ENCODE results near the gene CHCHD6. TPM values are rescaled to one million over a fixed set of nuclear protein-coding genes. Genes with fewer than 3 reads are reported as not detected.

CHCHD6 gene
- total and polyA plus RNA-seq, 8 donors = 5.0 to 10.9 (median 6.0) TPM

GRCh38 chr3:126995254-126995780, 291.3 kb downstream of the CHCHD6 start:
- Histone ChIP-seq H3K4me3 (no peak overlapping the region), H3K9me3 (no peaks in the 10 kb centered on the region), H3K36me3 (no peaks in the 10 kb centered on the region), H3K4me1 (no peaks in the 10 kb centered on the region), H3K27ac (no peak overlapping the region), H3K27me3 (no peaks in the 10 kb centered on the region)
- FAIRE-seq (no peak), DNase-seq (no peak), ATAC-seq (no peak)
- intact Hi-C loops (cut with DNase I) = no loop called here
- 63 to 82% methylated on average over 12 of the region's 12 CpGs for WGBS, 2 donors
- TF ChIP-seq CTCF (IDR thresholded peaks at IDR 0.05) = no peak

- Histone ChIP-seq H3K4me1 (no peaks in the 10 kb centered on the region), H3K27me3 (no peaks in the 10 kb centered on the region), H3K27ac (no peak overlapping the region), H3K36me3 (no peaks in the 10 kb centered on the region), H3K4me3 (no peak overlapping the region), H3K9me3 (no peaks in the 10 kb centered on the region)
- WGBS, 2 donors = 93 to 95% methylated on average over 11 of the region's 11 CpGs
- intact Hi-C loops (cut with DNase I) = no loop called here
- no peak for ATAC-seq
- no peak for FAIRE-seq
- no peak for TF ChIP-seq CTCF (IDR thresholded peaks at IDR 0.05)
- no peak for DNase-seq
These were observed 292.0 kb downstream of the CHCHD6 start for GRCh38 chr3:126995926-126996512.

GRCh38 chr3:126996905-126997304, 292.9 kb downstream of the CHCHD6 start:
- 94 to 97% methylated on average over 7 of the region's 7 CpGs for WGBS, 2 donors
- no peak overlapping the region for H3K4me3 ChIP-seq
- H3K36me3 ChIP-seq = no peaks in the 10 kb centered on the region
- TF ChIP-seq CTCF (IDR thresholded peaks at IDR 0.05) = no peak
- H3K27me3 ChIP-seq = no peaks in the 10 kb centered on the region
- intact Hi-C loops (cut with DNase I) = no loop called here
- DNase-seq (no peak), FAIRE-seq (no peak), ATAC-seq (no peak)
- H3K9me3 ChIP-seq = no peaks in the 10 kb centered on the region
- H3K4me1 ChIP-seq = no peaks in the 10 kb centered on the region
- H3K27ac ChIP-seq = no peak overlapping the region

- Histone ChIP-seq H3K9me3 (no peaks in the 10 kb centered on the region), H3K4me3 (no peak overlapping the region), H3K4me1 (no peaks in the 10 kb centered on the region), H3K36me3 (no peaks in the 10 kb centered on the region), H3K27ac (no peak overlapping the region), H3K27me3 (no peaks in the 10 kb centered on the region)
- DNase-seq (no peak), ATAC-seq (no peak), FAIRE-seq (no peak)
- 73 to 84% methylated on average over 19 of the region's 19 CpGs for WGBS, 2 donors
- intact Hi-C loops (cut with DNase I) = no loop called here
- TF ChIP-seq CTCF (IDR thresholded peaks at IDR 0.05) = no peak
These were observed 293.5 kb downstream of the CHCHD6 start for GRCh38 chr3:126997455-126998038.

GRCh38 chr3:126998320-126998719, 294.3 kb downstream of the CHCHD6 start:
- Histone ChIP-seq H3K4me1 (no peaks in the 10 kb centered on the region), H3K36me3 (no peaks in the 10 kb centered on the region), H3K9me3 (no peaks in the 10 kb centered on the region), H3K27me3 (no peaks in the 10 kb centered on the region), H3K27ac (no peak overlapping the region), H3K4me3 (no peak overlapping the region)
- no peak for DNase-seq
- WGBS, 2 donors = 89 to 90% methylated on average over 4 of the region's 4 CpGs
- intact Hi-C loops (cut with DNase I) = no loop called here
- ATAC-seq = no peak
- no peak for FAIRE-seq
- no peak for TF ChIP-seq CTCF (IDR thresholded peaks at IDR 0.05)

All from pancreas (tissue), 10 donors.